IMR-90 (cell line): ENCODE data around the gene MYO9A. TPM values are rescaled to one million over a fixed set of nuclear protein-coding genes. Genes with fewer than 3 reads are reported as not detected.

ENCODE experiments used
- ATAC-seq: fragments of 200-7000 bp; cut with Tn5 transposase; 2 replicates; pipeline ENCODE4 v1.9.1; 2020; ENCODE audit warnings: low read depth, mild to moderate bottlenecking, moderate library complexity
- BruUV-seq: library from RNA; stranded (reverse); fragments of 400-500 nt; replicated peaks from 2 replicates; lab custom pipeline; 2021; lab: Mats Ljungman, UMichigan
- CTCF ChIA-PET: fragments of 300-600 bp; formaldehyde crosslinking; extraction: SDS; loops from one replicate; lab custom pipeline; 2021; ENCODE audit warnings: antibody characterized with exemption; lab: Yijun Ruan, JAX
- POLR2A ChIA-PET: fragments of 300-600 bp; sonication (Branson Sonifier 250); formaldehyde crosslinking; loops from one replicate; lab custom pipeline; 2022; ENCODE audit warnings: antibody characterized with exemption; ENCODE audit not compliant: unreplicated experiment; lab: Charles Lee
- DNase-seq: peaks from one replicate; pipeline ENCODE4 v3.0.0; 2013
- H2AFZ ChIP-seq: replicated peaks from 2 replicates; pipeline ENCODE3; 2013; ENCODE audit warnings: low read length, mild to moderate bottlenecking; ENCODE audit not compliant: poor library complexity
- H2AK5ac ChIP-seq: 2 replicates; pipeline ENCODE4 v1.6.1; 2013; ENCODE audit warnings: low read depth, low read length, inconsistent platforms
- H2AK9ac ChIP-seq: replicated peaks from 2 replicates; pipeline ENCODE3; 2013; ENCODE audit warnings: mild to moderate bottlenecking, low read depth, low read length, moderate library complexity; ENCODE audit not compliant: poor library complexity
- H2BK120ac ChIP-seq: 2 replicates; pipeline ENCODE4 v1.6.1; 2013; ENCODE audit warnings: low read depth, low read length, inconsistent platforms
- H2BK15ac ChIP-seq: 3 replicates; pipeline ENCODE4 v1.6.1; 2013; ENCODE audit warnings: low read depth, low read length, inconsistent platforms
- H2BK20ac ChIP-seq: 2 replicates; pipeline ENCODE4 v1.6.1; 2013; ENCODE audit warnings: low read depth, mild to moderate bottlenecking, inconsistent platforms, low read length, moderate library complexity
- H2BK5ac ChIP-seq: 2 replicates; pipeline ENCODE4 v1.6.1; 2013; ENCODE audit warnings: mild to moderate bottlenecking, low read depth, low read length, inconsistent platforms; ENCODE audit not compliant: poor library complexity, severe bottlenecking
- H3K14ac ChIP-seq: replicated peaks from 2 replicates; pipeline ENCODE4 v1.6.1; 2013; ENCODE audit warnings: low read depth, low read length, inconsistent platforms
- H3K18ac ChIP-seq: 2 replicates; pipeline ENCODE4 v1.6.1; 2013; ENCODE audit warnings: low read depth, low read length, control low read depth
- H3K23ac ChIP-seq: 2 replicates; pipeline ENCODE4 v1.6.1; 2013; ENCODE audit warnings: low read depth, low read length, inconsistent platforms
- H3K27ac ChIP-seq: 2 replicates; pipeline ENCODE4 v1.5.1; 2013; ENCODE audit warnings: mild to moderate bottlenecking, control low read depth, low read length; ENCODE audit not compliant: insufficient read depth
- H3K27me3 ChIP-seq: 2 replicates; pipeline ENCODE4 v1.6.1; 2013; ENCODE audit warnings: low read length; ENCODE audit not compliant: control insufficient read depth, insufficient read depth
- H3K36me3 ChIP-seq: 2 replicates; pipeline ENCODE4 v1.6.1; 2013; ENCODE audit warnings: low read length, mixed read lengths; ENCODE audit not compliant: control insufficient read depth, insufficient read depth
- H3K4ac ChIP-seq: 2 replicates; pipeline ENCODE4 v1.6.1; 2013; ENCODE audit warnings: low read depth, low read length, inconsistent platforms
- H3K4me1 ChIP-seq: 2 replicates; pipeline ENCODE4 v1.6.1; 2013; ENCODE audit warnings: low read length, mixed read lengths; ENCODE audit not compliant: control insufficient read depth, insufficient read depth
- H3K4me2 ChIP-seq: 2 replicates; pipeline ENCODE4 v1.6.1; 2013; ENCODE audit warnings: low read depth, mild to moderate bottlenecking, control low read depth, low read length, moderate library complexity
- H3K4me3 ChIP-seq: 2 replicates; pipeline ENCODE4 v1.5.1; 2013; ENCODE audit warnings: low read depth, mild to moderate bottlenecking, control low read depth, low read length, moderate library complexity; ENCODE audit not compliant: insufficient read depth
- H3K56ac ChIP-seq: 2 replicates; pipeline ENCODE4 v1.6.1; 2013; ENCODE audit warnings: low read length, inconsistent platforms; ENCODE audit not compliant: insufficient read depth; ENCODE audit errors: extremely low read depth
- H3K79me1 ChIP-seq, 2 experiments: 2 replicates each; pipeline ENCODE4 v1.6.1; 2013; ENCODE audit warnings: low read length in 2 of 2, inconsistent platforms in 1 of 2, low read depth in 1 of 2
- H3K9ac ChIP-seq: 2 replicates; pipeline ENCODE4 v1.6.1; 2013; ENCODE audit warnings: low read depth, low read length, control low read depth
- H3K9me1 ChIP-seq: 2 replicates; pipeline ENCODE4 v1.6.1; 2013; ENCODE audit warnings: low read length, inconsistent platforms; ENCODE audit not compliant: insufficient read depth
- H3K9me3 ChIP-seq: 2 replicates; pipeline ENCODE4 v1.6.1; 2013; ENCODE audit warnings: low read length; ENCODE audit not compliant: control insufficient read depth, insufficient read depth
- H4K20me1 ChIP-seq: 2 replicates; pipeline ENCODE4 v1.6.1; 2013; ENCODE audit warnings: low read length, inconsistent platforms; ENCODE audit not compliant: insufficient read depth
- H4K5ac ChIP-seq: 2 replicates; pipeline ENCODE4 v1.6.1; 2013; ENCODE audit warnings: mild to moderate bottlenecking, low read depth, low read length, control low read depth
- H4K8ac ChIP-seq, 2 experiments: 2 replicates each; pipeline ENCODE4 v1.6.1; 2013; ENCODE audit warnings: low read depth in 2 of 2, low read length in 2 of 2, control low read depth in 1 of 2, inconsistent platforms in 1 of 2
- H4K91ac ChIP-seq: 2 replicates; pipeline ENCODE4 v1.6.1; 2013; ENCODE audit warnings: low read depth, low read length, inconsistent platforms; ENCODE audit not compliant: insufficient read depth
- CEBPB ChIP-seq: IDR thresholded peaks from 2 replicates; pipeline ENCODE4 v1.6.1; 2012; ENCODE audit warnings: low read depth, low read length, improper control_type of control experiment
- NFE2L2 ChIP-seq: fragments of 150-350 bp; IDR thresholded peaks from 2 replicates; pipeline ENCODE4 v1.6.1; 2016; ENCODE audit warnings: low read depth, mild to moderate bottlenecking, low read length
- POLR2A ChIP-seq: IDR thresholded peaks from 2 replicates; pipeline ENCODE4 v1.6.1; 2012; ENCODE audit warnings: mild to moderate bottlenecking, low read depth, low read length
- RCOR1 ChIP-seq: IDR thresholded peaks from 2 replicates; pipeline ENCODE4 v1.6.1; 2012; ENCODE audit warnings: mild to moderate bottlenecking, low read length, improper control_type of control experiment; ENCODE audit not compliant: insufficient replicate concordance
- RFX5 ChIP-seq: IDR thresholded peaks from 2 replicates; pipeline ENCODE4 v1.8.0; 2012; ENCODE audit warnings: low read depth, mild to moderate bottlenecking, low read length, moderate library complexity
- USF2 ChIP-seq: fragments of 150-350 bp; IDR thresholded peaks from 2 replicates; pipeline ENCODE4 v1.6.1; 2017; ENCODE audit warnings: mild to moderate bottlenecking, antibody characterized with exemption, low read length, low read depth
- whole genome bisulfite sequencing, 2 experiments: methylation state at CpG; one replicate each; pipeline versions ENCODE4 v1.1.5 to v1.1.7; 2013; ENCODE audit warnings: missing lambda C conversion rate in 2 of 2; ENCODE audit not compliant: insufficient read length in 1 of 2; ENCODE audit errors: extremely low coverage in 2 of 2; 5-methylcytosine and 5-hydroxymethylcytosine counted together
- dilution Hi-C: fragments of 300-500 bp; cut with HindIII; formaldehyde crosslinking; loops from one replicate; pipeline ENCODE4 v1.14.3; 2018; ENCODE audit warnings: low sequenced_read_pairs; ENCODE audit not compliant: unreplicated experiment
- in situ Hi-C: fragments of 300-500 bp; cut with MboI; formaldehyde crosslinking; loops from 3 replicates; pipeline ENCODE4 v1.14.3; 2019; ENCODE audit warnings: low sequenced_read_pairs, inconsistent platforms, mixed read lengths
- intact Hi-C: fragments of 100-400 bp; cut with micrococcal nuclease; formaldehyde crosslinking; loops from 2 replicates; pipeline ENCODE4 v1.10.0; 2022
- polyA plus RNA-seq, 3 experiments: library from polyadenylated mRNA; depleted of rRNA; stranded (reverse); fragments of >200 nt; gene quantifications; 2 replicates each; pipeline ENCODE4 v1.2.3, GENCODE V29; 2012; ENCODE audit warnings: low replicate concordance in 1 of 3
- total RNA-seq: library from RNA; depleted of rRNA; stranded (reverse); fragments of >200 nt; gene quantifications from 2 replicates; pipeline ENCODE4 v1.2.3, GENCODE V29; 2012

Gene MYO9A
- total and polyA plus RNA-seq, 2 of the 4 experiments (the other 2 are of a cell fraction) = 6.0 to 49.5 TPM

GRCh38 chr15:72006382-72006781 lies 111.6 kb downstream of the MYO9A start:
- POLR2A ChIA-PET = no interaction called here
- H3K79me1 ChIP-seq = no peaks in the 10 kb centered on the region; a peak in 3 of 4 replicates
- H2AK5ac ChIP-seq = no peak overlapping the region
- H3K4me1 ChIP-seq = no peaks in the 10 kb centered on the region
- dilution Hi-C loops (no loop called here), in situ Hi-C loops (no loop called here), intact Hi-C loops (no loop called here)
- no peak overlapping the region for H4K8ac ChIP-seq
- H3K56ac ChIP-seq = no peak overlapping the region
- no peak overlapping the region for H4K91ac ChIP-seq
- TSS peak; percentile 18 for BruUV-seq
- no CpG with 5 or more reads among the region's 4 CpGs for WGBS, 2 experiments
- peaks cover 6% of the 10 kb centered on the region for H3K36me3 ChIP-seq
- TF ChIP-seq NFE2L2 = no peak
- TF ChIP-seq CEBPB = no peak
- no peak for TF ChIP-seq RCOR1
- no peak for TF ChIP-seq USF2
- no peak for TF ChIP-seq RFX5
- no peak for TF ChIP-seq POLR2A
- no peaks in the 10 kb centered on the region for H3K9me1 ChIP-seq
- H3K4ac ChIP-seq = no peak overlapping the region
- H3K27ac ChIP-seq = no peak overlapping the region
- ATAC-seq (no peak), DNase-seq (no peak)
- H3K23ac ChIP-seq = no peak overlapping the region
- H2BK20ac ChIP-seq = no peak overlapping the region
- H3K18ac ChIP-seq = no peak overlapping the region
- no peak overlapping the region for H3K9ac ChIP-seq
- H3K27me3 ChIP-seq = no peaks in the 10 kb centered on the region
- no peak overlapping the region for H3K4me2 ChIP-seq
- no peak overlapping the region for H2BK15ac ChIP-seq
- H3K14ac ChIP-seq = no peak overlapping the region
- CTCF ChIA-PET = no interaction called here
- H4K5ac ChIP-seq = no peak overlapping the region
- no peak overlapping the region for H2AK9ac ChIP-seq
- no peak overlapping the region for H2BK120ac ChIP-seq
- no peak overlapping the region for H2AFZ ChIP-seq
- H2BK5ac ChIP-seq = no peak overlapping the region
- no peaks in the 10 kb centered on the region for H3K9me3 ChIP-seq
- no peak overlapping the region for H3K4me3 ChIP-seq
- H4K20me1 ChIP-seq = no peaks in the 10 kb centered on the region
